SK-N-SH (cell line): Measurements from ENCODE around the gene BNC2. TPM values are rescaled to one million over a fixed set of nuclear protein-coding genes. Genes with fewer than 3 reads are reported as not detected.

ENCODE experiments used
- CTCF ChIA-PET: fragments of 300-600, 350-600 bp; formaldehyde crosslinking; extraction: SDS; loops from one replicate; lab custom pipeline; 2021; lab: Yijun Ruan, JAX
- POLR2A ChIA-PET: fragments of 350-600 bp; sonication (Branson Sonifier 250); formaldehyde crosslinking; extraction: SDS; loops from one replicate; lab custom pipeline; 2020; ENCODE audit warnings: antibody characterized with exemption, inconsistent platforms; lab: Yijun Ruan, JAX
- DNase-seq: peaks from one replicate; pipeline ENCODE4 v3.0.0; 2012
- H2AFZ ChIP-seq: fragments of 200-600 bp; sonication (generic); 2 replicates; pipeline ENCODE4 v1.8.1; 2016; ENCODE audit warnings: antibody characterized with exemption, mild to moderate bottlenecking, low read depth
- H3F3A ChIP-seq: fragments of 200-600 bp; sonication (generic); replicated peaks from 2 replicates; pipeline ENCODE3; 2016; ENCODE audit warnings: antibody characterized with exemption, mild to moderate bottlenecking; ENCODE audit not compliant: insufficient read depth
- H3K27ac ChIP-seq, 2 experiments: fragments of 200-500 bp in 1 of 2; fragments of 200-600 bp in 1 of 2; sonication (Bioruptor generic) in 1 of 2; sonication (generic), shearing (Covaris generic) in 1 of 2; 2 replicates each; pipeline versions ENCODE4 v1.5.1 to v1.6.1; 2014 to 2016; ENCODE audit warnings: low read depth in 2 of 2, inconsistent platforms in 1 of 2, low read length in 1 of 2, mild to moderate bottlenecking in 1 of 2, mixed read lengths in 1 of 2
- H3K27me3 ChIP-seq: fragments of 200-600 bp; sonication (generic), shearing (Covaris generic); 2 replicates; pipeline ENCODE4 v1.6.1; 2016; ENCODE audit warnings: mixed run types; ENCODE audit not compliant: insufficient read depth
- H3K36me3 ChIP-seq, 2 experiments: fragments of 200-500 bp in 1 of 2; fragments of 200-600 bp in 1 of 2; sonication (Bioruptor generic) in 1 of 2; sonication (generic) in 1 of 2; replicated peaks in 1 of 2; 2 replicates each; pipeline versions ENCODE3 to v1.5.1; 2014 to 2016; ENCODE audit warnings: low read length in 1 of 2, mild to moderate bottlenecking in 1 of 2; ENCODE audit not compliant: insufficient read depth in 2 of 2, control insufficient read depth in 1 of 2
- H3K4me1 ChIP-seq, 2 experiments: fragments of 200-500 bp in 1 of 2; fragments of 200-600 bp in 1 of 2; sonication (Bioruptor generic) in 1 of 2; sonication (generic), shearing (Covaris generic) in 1 of 2; 2 replicates each; pipeline versions ENCODE4 v1.5.1 to v1.6.1; 2014 to 2016; ENCODE audit warnings: low read depth in 1 of 2, low read length in 1 of 2, mixed run types in 1 of 2; ENCODE audit not compliant: insufficient read depth in 2 of 2, control insufficient read depth in 1 of 2
- H3K4me2 ChIP-seq: fragments of 200-600 bp; sonication (generic), shearing (Covaris generic); 2 replicates; pipeline ENCODE4 v1.6.1; 2017; ENCODE audit warnings: mixed run types
- H3K4me3 ChIP-seq, 2 experiments: fragments of 200-500 bp in 1 of 2; fragments of 200-600 bp in 1 of 2; sonication (Bioruptor generic) in 1 of 2; sonication (generic), shearing (Covaris generic) in 1 of 2; 2 replicates each; pipeline versions ENCODE4 v1.5.1 to v1.8.1; 2014 to 2016; ENCODE audit warnings: low read depth in 2 of 2, inconsistent platforms in 1 of 2, low read length in 1 of 2, mild to moderate bottlenecking in 1 of 2, mixed read lengths in 1 of 2, moderate library complexity in 1 of 2
- H3K79me2 ChIP-seq: fragments of 200-600 bp; sonication (generic); 2 replicates; pipeline ENCODE4 v1.8.1; 2017; ENCODE audit warnings: mild to moderate bottlenecking; ENCODE audit not compliant: insufficient read depth
- H3K9ac ChIP-seq: fragments of 200-600 bp; sonication (generic); 2 replicates; pipeline ENCODE4 v1.6.1; 2017; ENCODE audit warnings: mixed run types
- H3K9me2 ChIP-seq: fragments of 200-600 bp; sonication (generic); 2 replicates; pipeline ENCODE4 v1.6.1; 2017; ENCODE audit warnings: mixed run types
- H3K9me3 ChIP-seq: fragments of 200-600 bp; sonication (generic); 2 replicates; pipeline ENCODE4 v1.6.1; 2017; ENCODE audit warnings: mixed run types, mild to moderate bottlenecking, moderate library complexity
- H4K20me1 ChIP-seq: fragments of 200-600 bp; sonication (generic); 2 replicates; pipeline ENCODE4 v1.6.1; 2017; ENCODE audit warnings: mild to moderate bottlenecking, mixed run types; ENCODE audit not compliant: insufficient read depth
- ELF1 ChIP-seq: IDR thresholded peaks from 2 replicates; pipeline ENCODE4 v1.4.0; 2012
- FOXJ3 ChIP-seq: sonication (generic); formaldehyde crosslinking; IDR thresholded peaks from 2 replicates; pipeline ENCODE4 v1.5.1; 2020; ENCODE audit warnings: mild to moderate bottlenecking, missing genetic modification reagents
- GABPA ChIP-seq: IDR thresholded peaks from 2 replicates; pipeline ENCODE4 v1.4.0; 2012; ENCODE audit warnings: low read depth, mild to moderate bottlenecking
- JUND ChIP-seq: IDR thresholded peaks from 2 replicates; pipeline ENCODE4 v1.4.0; 2012
- MEF2A ChIP-seq: IDR thresholded peaks from 2 replicates; pipeline ENCODE4 v1.4.0; 2012; ENCODE audit warnings: low read depth, borderline replicate concordance
- MXI1 ChIP-seq: IDR thresholded peaks from 2 replicates; pipeline ENCODE4 v1.6.1; 2012; ENCODE audit warnings: mild to moderate bottlenecking, low read depth, low read length, improper control_type of control experiment
- NRF1 ChIP-seq: IDR thresholded peaks from 2 replicates; pipeline ENCODE4 v1.6.1; 2012; ENCODE audit warnings: low read depth, mild to moderate bottlenecking, low read length
- RAD21 ChIP-seq: IDR thresholded peaks from 2 replicates; pipeline ENCODE4 v1.6.1; 2012; ENCODE audit warnings: mild to moderate bottlenecking, low read length
- RCOR1 ChIP-seq: fragments of 150-350 bp; IDR thresholded peaks from 2 replicates; pipeline ENCODE4 v1.6.1; 2017; ENCODE audit warnings: antibody characterized with exemption, low read length
- RFX5 ChIP-seq: IDR thresholded peaks from 2 replicates; pipeline ENCODE4 v1.6.1; 2012; ENCODE audit warnings: mild to moderate bottlenecking, improper control_type of control experiment, low read length
- SMC3 ChIP-seq: IDR thresholded peaks from 2 replicates; pipeline ENCODE4 v1.6.1; 2012; ENCODE audit warnings: low read depth, low read length, improper control_type of control experiment
- TAF1 ChIP-seq: IDR thresholded peaks from 2 replicates; pipeline ENCODE4 v1.6.1; 2012; ENCODE audit warnings: low read depth, mild to moderate bottlenecking, low read length, moderate library complexity, borderline replicate concordance
- TCF12 ChIP-seq: IDR thresholded peaks from 2 replicates; pipeline ENCODE4 v1.4.0; 2012
- TEAD4 ChIP-seq: IDR thresholded peaks from 2 replicates; pipeline ENCODE4 v1.4.0; 2012; ENCODE audit warnings: mild to moderate bottlenecking, borderline replicate concordance; ENCODE audit not compliant: insufficient read depth
- YY1 ChIP-seq: IDR thresholded peaks from 2 replicates; pipeline ENCODE4 v1.4.0; 2012; ENCODE audit warnings: low read depth, mild to moderate bottlenecking
- WGBS: methylation state at CpG from one replicate; pipeline ENCODE4 v1.1.6; 2017; ENCODE audit warnings: low lambda C conversion rate; 5-methylcytosine and 5-hydroxymethylcytosine counted together
- polyA plus RNA-seq, 3 experiments: library from polyadenylated mRNA; depleted of rRNA; stranded (reverse); fragments of >200 nt; gene quantifications; 2 replicates each; pipeline ENCODE4 v1.2.3, GENCODE V29; 2012
- TF ChIP-seq, protein P1 (sequence below): IDR thresholded peaks from 2 replicates; pipeline ENCODE4 v1.4.0; 2012; ENCODE audit warnings: low read depth
- TF ChIP-seq, protein P2 (sequence below): IDR thresholded peaks from 2 replicates; pipeline ENCODE4; 2012
- TF ChIP-seq, protein P3 (sequence below): fragments of 200-600 bp; sonication (generic); IDR thresholded peaks from 2 replicates; pipeline ENCODE4 v1.6.1; 2017; ENCODE audit warnings: antibody characterized with exemption, mild to moderate bottlenecking, moderate library complexity
- TF ChIP-seq, protein P4 (sequence below): fragments of 150-350 bp; IDR thresholded peaks from 2 replicates; pipeline ENCODE4 v1.6.1; 2016; ENCODE audit warnings: mild to moderate bottlenecking, low read depth, low read length
- TF ChIP-seq, protein P5 (sequence below): fragments of 150-350 bp; IDR thresholded peaks from 2 replicates; pipeline ENCODE4 v1.6.1; 2017; ENCODE audit warnings: antibody characterized with exemption, low read length, low read depth, borderline replicate concordance

Gene BNC2
- polyA plus RNA-seq, 1 of the 3 experiments (the other 2 are of a cell fraction) = 8.8 TPM

DNA sequence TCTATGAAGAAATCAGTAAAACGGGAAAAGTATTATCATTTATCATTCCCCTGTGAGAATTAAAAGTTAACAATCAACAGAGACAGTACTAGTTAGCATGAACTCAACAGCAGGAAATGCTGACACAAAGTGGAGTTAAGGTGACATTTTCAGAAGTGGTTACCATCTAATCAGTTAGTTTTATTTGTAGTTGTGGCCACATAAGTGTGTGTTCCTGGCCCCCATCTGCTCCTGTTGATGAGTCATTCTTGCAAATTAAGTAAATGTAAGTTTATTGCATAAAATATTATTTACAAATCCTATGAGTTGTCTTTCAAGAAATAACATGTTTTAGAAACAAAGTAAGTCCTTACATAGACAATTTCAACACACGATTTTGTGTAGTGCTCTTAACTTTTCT is 8.9 kb upstream of the BNC2 start:
- ChIA-PET POLR2A (no interaction called here), CTCF (no interaction called here)
- Histone ChIP-seq H3K9ac (no peak overlapping the region), H3F3A (no peaks in the 10 kb centered on the region), H3K9me3 (no peaks in the 10 kb centered on the region), H2AFZ (no peak overlapping the region), H3K4me2 (no peak overlapping the region), H3K36me3 (no peaks in the 10 kb centered on the region), H3K4me1 (no peaks in the 10 kb centered on the region), H3K79me2 (no peaks in the 10 kb centered on the region), H4K20me1 (no peaks in the 10 kb centered on the region), H3K9me2 (no peaks in the 10 kb centered on the region), H3K27ac (no peak overlapping the region), H3K4me3 (no peak overlapping the region), H3K27me3 (no peaks in the 10 kb centered on the region)
- TF ChIP-seq MEF2A (no peak), RFX5 (no peak), TCF12 (no peak), TEAD4 (no peak), NRF1 (no peak), SMC3 (no peak), JUND (no peak), RAD21 (no peak), TAF1 (no peak), ELF1 (no peak), RCOR1 (no peak), FOXJ3 (no peak)
- TF ChIP-seq, protein P1, sequence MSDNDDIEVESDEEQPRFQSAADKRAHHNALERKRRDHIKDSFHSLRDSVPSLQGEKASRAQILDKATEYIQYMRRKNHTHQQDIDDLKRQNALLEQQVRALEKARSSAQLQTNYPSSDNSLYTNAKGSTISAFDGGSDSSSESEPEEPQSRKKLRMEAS = no peak
- TF ChIP-seq, protein P2, sequence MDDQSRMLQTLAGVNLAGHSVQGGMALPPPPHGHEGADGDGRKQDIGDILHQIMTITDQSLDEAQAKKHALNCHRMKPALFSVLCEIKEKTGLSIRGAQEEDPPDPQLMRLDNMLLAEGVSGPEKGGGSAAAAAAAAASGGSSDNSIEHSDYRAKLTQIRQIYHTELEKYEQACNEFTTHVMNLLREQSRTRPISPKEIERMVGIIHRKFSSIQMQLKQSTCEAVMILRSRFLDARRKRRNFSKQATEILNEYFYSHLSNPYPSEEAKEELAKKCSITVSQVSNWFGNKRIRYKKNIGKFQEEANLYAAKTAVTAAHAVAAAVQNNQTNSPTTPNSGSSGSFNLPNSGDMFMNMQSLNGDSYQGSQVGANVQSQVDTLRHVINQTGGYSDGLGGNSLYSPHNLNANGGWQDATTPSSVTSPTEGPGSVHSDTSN = no peak
- TF ChIP-seq, protein P3, sequence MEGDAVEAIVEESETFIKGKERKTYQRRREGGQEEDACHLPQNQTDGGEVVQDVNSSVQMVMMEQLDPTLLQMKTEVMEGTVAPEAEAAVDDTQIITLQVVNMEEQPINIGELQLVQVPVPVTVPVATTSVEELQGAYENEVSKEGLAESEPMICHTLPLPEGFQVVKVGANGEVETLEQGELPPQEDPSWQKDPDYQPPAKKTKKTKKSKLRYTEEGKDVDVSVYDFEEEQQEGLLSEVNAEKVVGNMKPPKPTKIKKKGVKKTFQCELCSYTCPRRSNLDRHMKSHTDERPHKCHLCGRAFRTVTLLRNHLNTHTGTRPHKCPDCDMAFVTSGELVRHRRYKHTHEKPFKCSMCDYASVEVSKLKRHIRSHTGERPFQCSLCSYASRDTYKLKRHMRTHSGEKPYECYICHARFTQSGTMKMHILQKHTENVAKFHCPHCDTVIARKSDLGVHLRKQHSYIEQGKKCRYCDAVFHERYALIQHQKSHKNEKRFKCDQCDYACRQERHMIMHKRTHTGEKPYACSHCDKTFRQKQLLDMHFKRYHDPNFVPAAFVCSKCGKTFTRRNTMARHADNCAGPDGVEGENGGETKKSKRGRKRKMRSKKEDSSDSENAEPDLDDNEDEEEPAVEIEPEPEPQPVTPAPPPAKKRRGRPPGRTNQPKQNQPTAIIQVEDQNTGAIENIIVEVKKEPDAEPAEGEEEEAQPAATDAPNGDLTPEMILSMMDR = no peak
- TF ChIP-seq, protein P4, sequence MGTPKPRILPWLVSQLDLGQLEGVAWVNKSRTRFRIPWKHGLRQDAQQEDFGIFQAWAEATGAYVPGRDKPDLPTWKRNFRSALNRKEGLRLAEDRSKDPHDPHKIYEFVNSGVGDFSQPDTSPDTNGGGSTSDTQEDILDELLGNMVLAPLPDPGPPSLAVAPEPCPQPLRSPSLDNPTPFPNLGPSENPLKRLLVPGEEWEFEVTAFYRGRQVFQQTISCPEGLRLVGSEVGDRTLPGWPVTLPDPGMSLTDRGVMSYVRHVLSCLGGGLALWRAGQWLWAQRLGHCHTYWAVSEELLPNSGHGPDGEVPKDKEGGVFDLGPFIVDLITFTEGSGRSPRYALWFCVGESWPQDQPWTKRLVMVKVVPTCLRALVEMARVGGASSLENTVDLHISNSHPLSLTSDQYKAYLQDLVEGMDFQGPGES = no peak
- 88% methylated on average over 2 of the region's 2 CpGs for WGBS
- DNase-seq = no peak

DNA sequence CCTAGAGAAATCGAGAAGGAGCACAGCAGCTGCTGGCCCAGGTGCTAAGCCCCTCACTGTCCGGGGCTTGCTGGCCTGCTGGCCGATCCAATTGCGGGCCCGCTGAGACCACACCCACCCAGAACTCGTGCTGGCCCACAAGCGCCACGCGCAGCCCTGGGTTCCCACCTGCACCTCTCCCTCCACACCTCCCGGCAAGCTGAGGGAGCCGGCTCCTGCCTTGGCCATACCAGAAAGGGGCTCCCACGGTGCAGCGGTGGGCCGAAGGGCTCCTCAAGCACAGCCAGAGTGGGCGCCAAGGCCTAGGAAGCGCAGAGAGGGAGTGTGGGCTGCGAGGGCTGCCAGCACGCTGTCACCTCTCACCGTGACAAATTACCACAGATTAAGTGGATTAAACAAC is 6.8 kb upstream of the BNC2 start:
- no peaks in the 10 kb centered on the region for H4K20me1 ChIP-seq
- no peaks in the 10 kb centered on the region for H3K27me3 ChIP-seq
- no peaks in the 10 kb centered on the region for H3K79me2 ChIP-seq
- peaks cover 10% of the 10 kb centered on the region for H3F3A ChIP-seq
- H3K4me1 ChIP-seq = no peaks in the 10 kb centered on the region
- no peak overlapping the region for H3K27ac ChIP-seq
- TF ChIP-seq, protein P3 = no peak
- TF ChIP-seq YY1 (no peak), TEAD4 (no peak), RCOR1 (no peak), GABPA (no peak), MEF2A (no peak), JUND (no peak), MXI1 (no peak), RFX5 (no peak)
- TF ChIP-seq, protein P5, sequence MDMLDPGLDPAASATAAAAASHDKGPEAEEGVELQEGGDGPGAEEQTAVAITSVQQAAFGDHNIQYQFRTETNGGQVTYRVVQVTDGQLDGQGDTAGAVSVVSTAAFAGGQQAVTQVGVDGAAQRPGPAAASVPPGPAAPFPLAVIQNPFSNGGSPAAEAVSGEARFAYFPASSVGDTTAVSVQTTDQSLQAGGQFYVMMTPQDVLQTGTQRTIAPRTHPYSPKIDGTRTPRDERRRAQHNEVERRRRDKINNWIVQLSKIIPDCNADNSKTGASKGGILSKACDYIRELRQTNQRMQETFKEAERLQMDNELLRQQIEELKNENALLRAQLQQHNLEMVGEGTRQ = no peak
- TF ChIP-seq, protein P4 = no peak
- TF ChIP-seq, all 33 proteins: peak for 0
- no peak for DNase-seq
- 82% methylated on average over 14 of the region's 19 CpGs for WGBS
- H3K9me3 ChIP-seq = no peaks in the 10 kb centered on the region
- ChIA-PET POLR2A (no interaction called here), CTCF (no interaction called here)
- H3K4me2 ChIP-seq = no peak overlapping the region
- H2AFZ ChIP-seq = no peak overlapping the region
- no peak overlapping the region for H3K4me3 ChIP-seq
- H3K9me2 ChIP-seq = no peaks in the 10 kb centered on the region
- H3K9ac ChIP-seq = no peak overlapping the region
- no peaks in the 10 kb centered on the region for H3K36me3 ChIP-seq
